ENCODE measurements around the gene BTBD9.

The BTBD9 gene

DNA sequence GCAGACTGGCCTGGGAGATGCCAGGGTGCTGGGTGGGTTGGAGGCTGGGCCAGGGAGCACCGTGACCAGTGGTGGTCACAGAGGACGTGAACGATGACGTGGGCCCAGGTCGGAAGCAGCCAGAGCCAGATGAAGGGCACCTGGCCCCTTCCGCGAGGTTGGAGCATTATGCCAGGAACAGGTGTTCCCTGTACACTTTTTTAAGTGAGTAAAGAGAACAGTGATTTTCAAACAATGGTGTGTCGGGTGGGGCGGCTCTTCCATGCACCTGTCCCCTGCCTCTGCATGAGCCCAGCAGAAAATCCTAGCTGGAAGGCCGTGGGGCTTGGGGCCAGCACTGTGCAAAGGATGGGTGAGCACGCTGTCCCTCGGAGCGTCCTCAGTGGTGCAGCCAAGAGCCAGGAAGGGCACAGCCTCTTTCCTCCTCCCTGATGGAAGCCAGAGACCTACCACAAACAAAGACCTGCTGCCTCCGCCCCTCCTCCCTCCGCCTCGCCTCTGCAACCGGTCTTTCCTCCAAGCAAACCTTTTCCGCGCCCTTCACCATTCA lies 469.7 kb downstream of the BTBD9 start:
- DNase-seq: no peak

- no peak for DNase-seq
Measured at GRCh38 chr6:38169221-38169976, 470.3 kb downstream of the BTBD9 start.

DNA sequence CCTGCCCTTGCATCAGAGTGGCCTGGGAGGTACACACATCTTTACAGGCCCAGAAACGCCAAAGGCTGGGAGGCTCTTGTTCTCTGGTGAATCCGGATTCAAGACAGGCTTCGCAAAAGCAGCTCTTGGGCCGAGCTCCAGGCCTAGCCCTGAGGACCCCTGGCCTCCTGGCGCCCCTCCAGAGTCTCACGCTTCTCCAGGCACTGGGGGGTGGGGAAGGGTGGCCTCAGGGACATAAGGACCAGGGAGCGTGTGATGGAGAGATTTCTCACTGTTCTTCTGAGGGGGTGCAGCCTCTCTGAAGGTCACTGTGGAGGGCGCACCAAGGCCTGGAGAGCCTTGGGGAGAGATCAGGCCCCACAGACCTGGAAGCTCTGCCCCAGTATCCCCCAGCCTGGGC lies 471.0 kb downstream of the BTBD9 start:
- DNase-seq: no peak

DNA sequence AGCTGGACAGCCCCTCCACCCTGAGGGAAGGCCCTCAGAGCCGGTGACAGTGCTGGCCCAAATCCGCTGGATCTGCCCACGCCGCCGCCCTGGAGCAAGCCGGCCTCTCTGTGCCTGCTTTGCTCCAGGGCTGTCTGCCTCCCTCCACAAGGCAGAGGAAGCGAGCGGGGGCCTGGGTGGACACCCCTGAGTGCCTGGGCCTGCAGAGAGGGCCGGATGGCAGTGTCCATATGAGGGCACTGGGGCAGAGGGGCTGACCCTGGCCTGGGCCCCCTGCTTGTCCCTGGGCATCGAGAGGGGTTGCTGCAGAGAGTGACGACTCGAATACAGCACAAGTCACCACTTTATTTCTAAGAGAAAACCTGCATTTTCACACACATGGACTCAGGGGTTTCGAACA lies 471.6 kb downstream of the BTBD9 start:
- no peak for DNase-seq

- DNase-seq: no peak
Measured at GRCh38 chr6:38167598-38167997, 472.1 kb downstream of the BTBD9 start.

DNA sequence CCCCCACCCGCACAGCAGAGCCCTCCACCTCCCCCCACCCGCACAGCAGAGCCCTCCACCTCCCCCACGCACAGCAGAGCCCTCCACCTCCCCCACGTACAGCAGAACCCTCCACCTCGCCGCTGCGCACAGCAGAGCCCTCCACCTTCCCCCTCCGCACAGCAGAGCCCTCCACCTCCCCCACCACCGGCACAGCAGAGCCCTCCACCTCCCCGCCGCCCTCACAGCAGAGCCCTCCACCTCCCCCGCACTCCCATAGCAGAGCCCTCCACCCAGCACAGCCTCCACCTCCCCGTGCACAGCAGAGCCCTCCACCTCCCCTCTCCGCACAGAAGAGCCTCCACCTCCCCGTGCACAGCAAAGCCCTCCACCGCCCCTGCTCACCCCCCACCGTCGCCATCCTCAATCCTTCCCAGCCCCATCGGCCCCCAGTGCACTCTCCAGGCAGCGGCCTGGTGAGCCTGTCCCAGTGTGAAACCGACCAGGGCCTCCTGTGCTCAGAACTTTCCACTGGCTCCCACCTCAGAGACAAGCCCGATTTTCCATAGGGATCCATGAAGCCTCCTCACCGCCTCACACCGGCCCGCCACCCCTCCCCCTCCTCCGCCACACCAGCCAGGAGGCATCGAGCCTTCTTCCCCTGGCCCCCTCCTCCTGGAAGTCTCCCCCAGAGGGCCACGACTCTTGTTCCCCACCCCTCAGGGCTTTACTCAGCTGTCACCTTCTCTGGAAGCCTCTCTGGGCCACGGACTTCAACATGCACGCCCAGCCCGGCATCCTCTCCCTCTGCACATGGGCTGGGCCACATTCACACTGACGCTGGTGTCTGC lies 473.1 kb downstream of the BTBD9 start:
- no peak for DNase-seq

DNA sequence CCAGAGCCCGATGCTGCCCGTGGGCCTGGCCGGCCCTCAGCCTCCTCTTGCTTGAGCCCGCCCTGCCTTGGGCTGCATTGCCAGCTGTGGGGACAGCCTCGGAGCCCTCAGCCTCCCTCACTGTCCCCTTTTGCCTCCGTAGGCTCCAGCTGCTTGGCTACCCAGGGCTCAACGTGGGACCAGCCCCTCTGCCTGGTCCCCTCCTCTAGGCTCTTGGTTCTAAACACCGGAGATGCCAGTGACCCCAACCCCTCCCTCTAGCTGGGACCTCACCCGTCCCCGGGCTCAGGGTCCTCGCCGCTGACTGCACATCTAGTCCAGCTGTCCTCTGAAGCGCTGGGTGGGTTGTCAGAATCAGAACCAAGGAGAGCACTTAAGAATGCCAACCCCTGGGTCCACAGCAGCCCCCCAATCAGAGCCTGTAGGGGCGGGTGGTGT lies 475.0 kb downstream of the BTBD9 start:
- DNase-seq: no peak

DNA sequence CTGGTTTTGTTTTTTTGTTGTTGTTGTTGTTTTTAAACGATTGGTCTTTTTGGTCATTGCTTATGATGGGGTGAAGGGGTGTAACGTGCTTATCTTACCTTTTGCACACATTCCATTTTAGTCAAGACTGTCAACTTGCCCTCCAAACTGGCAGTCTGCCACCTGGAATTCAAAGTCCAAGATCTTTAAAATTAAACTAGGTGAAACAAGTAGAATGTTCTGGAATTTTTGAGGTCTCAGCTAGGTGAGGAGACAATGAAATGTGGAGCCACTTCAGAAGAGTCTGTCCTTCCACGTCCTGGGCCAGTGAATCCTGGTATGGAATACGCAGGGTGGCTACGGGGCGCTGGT lies 475.6 kb downstream of the BTBD9 start:
- no peak for DNase-seq

- no peak for DNase-seq
Measured at GRCh38 chr6:38163186-38164130, 476.3 kb downstream of the BTBD9 start.

DNA sequence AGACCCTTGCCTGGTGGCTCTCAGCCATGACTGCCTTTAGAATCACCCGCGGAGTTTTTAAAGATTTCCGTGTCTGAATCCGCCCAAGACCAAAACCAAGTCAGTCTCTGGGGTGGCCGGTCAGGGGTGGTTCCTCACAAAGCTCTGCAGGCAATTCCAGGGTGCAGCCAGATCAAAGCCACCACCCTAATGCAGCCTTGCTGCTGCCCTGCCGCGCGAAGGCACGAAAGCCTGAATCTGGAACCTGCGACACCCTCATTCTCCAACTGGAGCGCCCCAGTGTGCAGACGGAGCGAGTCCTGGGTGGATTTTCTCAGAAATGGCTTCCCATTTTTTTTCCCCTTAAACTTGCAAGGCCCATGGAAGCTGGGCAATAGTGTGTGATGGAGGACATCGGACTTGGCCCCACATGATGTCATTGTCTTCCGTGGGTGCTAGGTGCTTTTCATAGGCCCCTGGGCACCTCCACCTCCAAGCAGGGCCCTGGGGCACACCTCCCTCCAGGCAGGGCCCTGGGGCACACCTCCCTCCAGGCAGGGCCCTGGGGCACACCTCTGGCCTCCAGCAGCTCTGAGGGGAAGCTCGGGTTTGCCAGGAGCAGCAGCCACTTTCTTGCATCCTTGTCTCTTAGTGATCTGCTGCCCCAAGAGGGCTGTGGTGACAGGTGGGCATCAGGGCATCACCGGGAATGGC lies 477.1 kb downstream of the BTBD9 start:
- no peak for DNase-seq

- no peak for DNase-seq
Measured at GRCh38 chr6:38161754-38162492, 477.8 kb downstream of the BTBD9 start.

- no peak for DNase-seq
Measured at GRCh38 chr6:38161331-38161730, 478.4 kb downstream of the BTBD9 start.

GRCh38 chr6:38160831-38161230 lies 478.9 kb downstream of the BTBD9 start:
- no peak for DNase-seq

GRCh38 chr6:38159596-38159995 lies 480.1 kb downstream of the BTBD9 start:
- peak; percentile 7 for DNase-seq

DNA sequence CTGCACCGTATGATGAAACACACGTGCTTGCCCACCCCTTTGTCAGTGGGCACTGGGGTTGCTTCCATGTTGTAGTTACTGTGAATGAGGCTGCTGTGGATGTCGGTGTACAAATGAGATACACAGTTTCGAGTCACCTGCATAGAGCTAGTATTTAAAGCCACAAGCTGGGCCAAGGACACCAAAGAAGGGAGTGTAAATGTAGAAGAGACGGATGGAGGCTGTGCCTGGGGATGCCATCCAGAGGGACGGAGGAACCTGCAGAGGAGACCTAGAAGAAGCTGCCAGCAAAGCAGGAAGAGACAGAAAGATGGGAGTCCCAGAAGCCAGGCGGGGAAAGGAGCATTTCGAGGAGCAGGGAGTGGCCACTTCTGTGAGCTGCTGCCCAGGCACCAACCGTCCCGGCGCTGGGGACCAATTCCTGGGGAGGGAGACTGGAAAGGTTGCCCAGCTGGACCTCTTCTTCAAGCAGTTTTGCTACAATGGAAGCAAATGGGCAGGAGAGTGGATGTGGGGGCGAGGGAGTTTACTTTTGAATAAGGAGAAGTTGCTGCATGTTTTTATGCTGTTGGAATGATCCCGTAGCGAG lies 480.9 kb downstream of the BTBD9 start:
- DNase-seq: no peak

DNA sequence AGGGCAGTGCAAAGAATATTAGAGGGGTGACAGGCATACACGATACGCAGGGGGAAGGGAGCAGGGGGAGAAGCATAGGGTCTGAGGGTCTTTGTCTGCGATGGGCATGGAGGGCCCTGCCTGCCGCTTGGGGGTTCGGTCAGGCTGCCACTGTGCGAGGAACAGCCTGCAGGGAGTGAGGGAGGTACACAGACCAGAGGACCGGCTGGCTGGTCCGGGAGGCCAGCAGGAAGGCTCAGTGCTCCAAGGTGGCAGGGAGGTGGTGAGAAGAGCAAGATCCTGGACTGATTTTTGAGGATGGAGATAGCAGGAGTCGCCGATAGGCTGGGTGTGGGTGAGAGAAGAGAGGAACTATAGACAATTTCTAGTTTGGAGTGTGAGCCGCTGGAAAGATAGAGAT lies 481.8 kb downstream of the BTBD9 start:
- no peak for DNase-seq

GRCh38 chr6:38156818-38157565 lies 482.7 kb downstream of the BTBD9 start:
- DNase-seq: no peak

GRCh38 chr6:38155621-38156204 lies 484.0 kb downstream of the BTBD9 start:
- no peak for DNase-seq

- DNase-seq: peak; percentile 5
Measured at GRCh38 chr6:38155144-38155543, 484.6 kb downstream of the BTBD9 start.

DNA sequence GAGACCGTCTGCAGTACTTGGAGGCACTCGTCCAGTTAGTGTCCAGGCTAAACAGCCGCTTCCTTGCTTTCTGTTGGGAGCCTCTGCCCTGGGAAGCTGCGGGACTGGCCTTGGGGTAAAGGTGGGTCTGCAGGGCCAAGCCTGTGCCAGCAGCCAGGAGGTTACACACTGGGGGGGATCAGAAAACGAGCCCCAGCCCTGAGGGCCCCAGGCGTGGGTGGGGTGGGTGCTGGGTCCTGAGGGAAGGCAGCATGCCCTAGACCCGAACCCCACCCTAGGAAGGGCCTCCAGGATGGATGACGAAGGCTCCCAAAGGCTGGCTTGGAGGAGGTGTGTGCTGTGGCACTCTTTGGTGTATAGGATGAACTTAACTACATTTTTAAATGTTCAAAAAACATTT lies 485.0 kb downstream of the BTBD9 start:
- DNase-seq: no peak

Data from hematopoietic multipotent progenitor cell treated with erythropoietin and hydrocortisone succinate and interleukin-3 and kit ligand, for 6 days (in vitro differentiated cells).